Neural crest cell (in vitro differentiated cells): ENCODE data around the gene SLC25A27. TPM values are rescaled to one million over a fixed set of nuclear protein-coding genes. Genes with fewer than 3 reads are reported as not detected.

ENCODE experiments used
- DNase-seq: peaks from one replicate; pipeline ENCODE4 v3.0.0; 2021; ENCODE audit warnings: low read depth, mixed read lengths, low spot score
- H3K27ac Mint-ChIP-seq: one replicate; pipeline ENCODE4 v1.8.0; 2021; ENCODE audit warnings: mild to moderate bottlenecking, mixed read lengths; ENCODE audit not compliant: unreplicated experiment
- H3K27me3 Mint-ChIP-seq: 2 replicates; pipeline ENCODE4 v1.8.0; 2021; ENCODE audit warnings: low read depth, mild to moderate bottlenecking, mixed read lengths
- H3K36me3 Mint-ChIP-seq: 2 replicates; pipeline ENCODE4 v1.8.0; 2021; ENCODE audit warnings: low read depth, mild to moderate bottlenecking, mixed read lengths
- H3K4me1 Mint-ChIP-seq: 2 replicates; pipeline ENCODE4 v1.8.0; 2021; ENCODE audit warnings: mixed read lengths
- H3K4me3 Mint-ChIP-seq: one replicate; pipeline ENCODE4 v1.8.0; 2021; ENCODE audit warnings: mild to moderate bottlenecking, mixed read lengths
- H3K9me3 Mint-ChIP-seq: 2 replicates; pipeline ENCODE4 v1.8.0; 2021; ENCODE audit warnings: mixed read lengths
- total RNA-seq: library from RNA; stranded (reverse); gene quantifications from 2 replicates; pipeline ENCODE4 v1.2.1, GENCODE V29; 2021
- TF ChIP-seq, protein P1 (sequence below): fragments of 200-600 bp; sonication (generic); conservative IDR thresholded peaks from 2 replicates; pipeline ENCODE4 v1.5.0; 2021; ENCODE audit warnings: antibody characterized with exemption, mild to moderate bottlenecking

The SLC25A27 gene
- total RNA-seq, 1 donor from 2014 or later = 5.8 TPM

GRCh38 chr6:46667377-46667776, 14.6 kb downstream of the SLC25A27 start:
- Mint-ChIP-seq H3K4me3 (no peak overlapping the region), H3K36me3 (no peaks in the 10 kb centered on the region), H3K4me1 (no peaks in the 10 kb centered on the region), H3K27me3 (no peaks in the 10 kb centered on the region), H3K9me3 (no peaks in the 10 kb centered on the region), H3K27ac (no peak overlapping the region)
- TF ChIP-seq, protein P1, sequence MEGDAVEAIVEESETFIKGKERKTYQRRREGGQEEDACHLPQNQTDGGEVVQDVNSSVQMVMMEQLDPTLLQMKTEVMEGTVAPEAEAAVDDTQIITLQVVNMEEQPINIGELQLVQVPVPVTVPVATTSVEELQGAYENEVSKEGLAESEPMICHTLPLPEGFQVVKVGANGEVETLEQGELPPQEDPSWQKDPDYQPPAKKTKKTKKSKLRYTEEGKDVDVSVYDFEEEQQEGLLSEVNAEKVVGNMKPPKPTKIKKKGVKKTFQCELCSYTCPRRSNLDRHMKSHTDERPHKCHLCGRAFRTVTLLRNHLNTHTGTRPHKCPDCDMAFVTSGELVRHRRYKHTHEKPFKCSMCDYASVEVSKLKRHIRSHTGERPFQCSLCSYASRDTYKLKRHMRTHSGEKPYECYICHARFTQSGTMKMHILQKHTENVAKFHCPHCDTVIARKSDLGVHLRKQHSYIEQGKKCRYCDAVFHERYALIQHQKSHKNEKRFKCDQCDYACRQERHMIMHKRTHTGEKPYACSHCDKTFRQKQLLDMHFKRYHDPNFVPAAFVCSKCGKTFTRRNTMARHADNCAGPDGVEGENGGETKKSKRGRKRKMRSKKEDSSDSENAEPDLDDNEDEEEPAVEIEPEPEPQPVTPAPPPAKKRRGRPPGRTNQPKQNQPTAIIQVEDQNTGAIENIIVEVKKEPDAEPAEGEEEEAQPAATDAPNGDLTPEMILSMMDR = no peak
- no peak for DNase-seq

DNA sequence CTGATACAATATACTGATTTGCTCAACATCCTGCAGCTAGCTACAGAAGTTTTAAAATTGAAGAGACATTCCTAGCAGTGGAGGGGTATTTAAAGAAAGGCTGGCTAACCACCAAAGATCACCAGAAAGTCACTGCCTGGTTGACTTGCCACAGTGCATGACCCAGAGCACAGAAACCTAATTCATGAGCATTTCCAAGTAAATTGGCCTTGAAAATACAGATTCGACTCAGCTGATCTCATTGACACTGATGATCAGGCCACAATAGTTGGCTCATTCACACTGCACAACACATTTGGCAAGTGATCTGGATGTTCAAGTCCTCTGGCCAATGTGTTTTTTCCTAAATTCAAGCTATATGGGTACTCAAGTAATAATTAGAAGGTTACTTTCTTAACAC, 21.6 kb downstream of the SLC25A27 start:
- Mint-ChIP-seq H3K36me3 (no peaks in the 10 kb centered on the region), H3K4me3 (no peak overlapping the region), H3K27me3 (no peaks in the 10 kb centered on the region)

GRCh38 chr6:46676604-46677313, 24.0 kb downstream of the SLC25A27 start:
- no peaks in the 10 kb centered on the region for H3K36me3 Mint-ChIP-seq
- DNase-seq = no peak
- no peak overlapping the region for H3K4me3 Mint-ChIP-seq
- H3K4me1 Mint-ChIP-seq = no peaks in the 10 kb centered on the region
- H3K9me3 Mint-ChIP-seq = no peaks in the 10 kb centered on the region
- no peaks in the 10 kb centered on the region for H3K27me3 Mint-ChIP-seq
- no peak overlapping the region for H3K27ac Mint-ChIP-seq
- TF ChIP-seq, protein P1 = no peak

More for the DNA sequence above, 21.6 kb downstream of the SLC25A27 start:
- no peak for DNase-seq
- TF ChIP-seq, protein P1 = no peak
- no peak overlapping the region for H3K27ac Mint-ChIP-seq
- no peaks in the 10 kb centered on the region for H3K4me1 Mint-ChIP-seq
- no peaks in the 10 kb centered on the region for H3K9me3 Mint-ChIP-seq

DNA sequence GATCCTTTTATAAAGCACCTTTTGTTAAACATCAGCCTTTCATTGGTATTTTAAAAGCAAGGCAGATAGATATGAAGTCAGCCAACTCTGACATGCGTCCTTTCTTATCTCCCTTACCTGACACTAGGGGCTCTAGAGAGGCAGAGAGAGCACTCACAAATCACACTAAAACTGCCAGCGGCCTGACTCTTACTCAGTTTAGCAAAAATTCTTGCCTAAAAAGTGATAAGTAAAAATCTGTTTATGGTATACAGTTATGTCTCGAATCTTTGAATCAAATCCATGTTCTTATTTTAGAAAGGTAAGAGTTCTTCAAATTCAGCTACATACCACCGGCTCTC, 24.5 kb downstream of the SLC25A27 start:
- DNase-seq = no peak
- Mint-ChIP-seq H3K4me1 (no peaks in the 10 kb centered on the region), H3K27me3 (no peaks in the 10 kb centered on the region), H3K9me3 (no peaks in the 10 kb centered on the region), H3K4me3 (no peak overlapping the region), H3K36me3 (no peaks in the 10 kb centered on the region), H3K27ac (no peak overlapping the region)
- TF ChIP-seq, protein P1 = peak; percentile 57

GRCh38 chr6:46684771-46685170, 32.0 kb downstream of the SLC25A27 start:
- Mint-ChIP-seq H3K36me3 (no peaks in the 10 kb centered on the region), H3K27me3 (no peaks in the 10 kb centered on the region), H3K9me3 (peaks cover 8% of the 10 kb centered on the region), H3K4me1 (no peaks in the 10 kb centered on the region), H3K4me3 (no peak overlapping the region), H3K27ac (no peak overlapping the region)
- TF ChIP-seq, protein P1 = no peak
- DNase-seq = no peak
